Esophagus muscularis mucosa (tissue), 4 donors: ENCODE data around the gene HOXB8. TPM values are rescaled to one million over a fixed set of nuclear protein-coding genes. Genes with fewer than 3 reads are reported as not detected.

Source experiments
- DNase-seq: peaks from one replicate; pipeline ENCODE4 v3.0.0-alpha.2; 2017; ENCODE audit errors: extremely low spot score
- H3K27ac ChIP-seq, 4 donors: fragments of 200-600 bp; sonication (generic); replicated peaks in 1 of 4; 1 replicate in 3 of 4; 2 replicates in 1 of 4; pipeline ENCODE4 v1.5.1; 2016 to 2019; ENCODE audit warnings: mild to moderate bottlenecking in 1 of 4
- H3K27me3 ChIP-seq, 4 donors: fragments of 200-600 bp; sonication (generic); one replicate each; pipeline versions ENCODE4 v1.5.1 to v1.6.0; 2016 to 2019
- H3K36me3 ChIP-seq, 4 donors: fragments of 200-600 bp; sonication (generic); one replicate each; pipeline ENCODE4 v1.5.1; 2016 to 2019
- H3K4me1 ChIP-seq, 4 donors: fragments of 200-600 bp; sonication (generic); one replicate each; pipeline ENCODE4 v1.5.1; 2016 to 2019
- H3K4me3 ChIP-seq, 4 donors: fragments of 200-600 bp; sonication (generic); 1 replicate in 2 of 4; 2 replicates in 2 of 4; pipeline ENCODE4 v1.5.1; 2016 to 2019; ENCODE audit warnings: mild to moderate bottlenecking in 4 of 4, moderate library complexity in 1 of 4
- H3K9me3 ChIP-seq, 4 donors: fragments of 200-600 bp; sonication (generic); 1 replicate in 3 of 4; 2 replicates in 1 of 4; pipeline ENCODE4 v1.5.1; 2016 to 2019
- EP300 ChIP-seq: sonication (generic); formaldehyde crosslinking; IDR thresholded peaks from one replicate; pipeline ENCODE4 v1.6.1; 2017; ENCODE audit warnings: antibody characterized with exemption
- POLR2A ChIP-seq: fragments of 450-650 bp; IDR thresholded peaks from one replicate; pipeline ENCODE4 v1.6.1; 2017; ENCODE audit warnings: antibody characterized with exemption, moderate library complexity, mild to moderate bottlenecking, low read depth
- POLR2AphosphoS5 ChIP-seq, 2 donors: sonication (generic); formaldehyde crosslinking; IDR thresholded peaks; one replicate each; pipeline ENCODE4 v1.6.1; 2017; ENCODE audit warnings: antibody characterized with exemption in 2 of 2
- WGBS: methylation state at CpG from one replicate; pipeline ENCODE4 v1.1.5; 2018; 5-methylcytosine and 5-hydroxymethylcytosine counted together
- intact Hi-C: fragments of 100-400 bp; cut with DNase I; formaldehyde crosslinking; loops from one replicate; pipeline ENCODE4 v1.15.1; 2023
- total RNA-seq, 4 donors: library from RNA; depleted of rRNA; stranded (reverse); fragments of >200 nt; gene quantifications; one replicate each; pipeline versions ENCODE4 v1.1.0 to v1.2.1, GENCODE V29; 2016
- TF ChIP-seq, protein P1 (sequence below), 3 experiments: fragments of 200-600 bp in 2 of 3; fragments of 450-650 bp in 1 of 3; sonication (generic) in 2 of 3; IDR thresholded peaks; one replicate each; pipeline ENCODE4 v1.5.1; 2017 to 2019; ENCODE audit warnings: antibody characterized with exemption in 3 of 3, mild to moderate bottlenecking in 2 of 3, moderate library complexity in 1 of 3

HOXB8 gene
- total RNA-seq: not detected

DNA sequence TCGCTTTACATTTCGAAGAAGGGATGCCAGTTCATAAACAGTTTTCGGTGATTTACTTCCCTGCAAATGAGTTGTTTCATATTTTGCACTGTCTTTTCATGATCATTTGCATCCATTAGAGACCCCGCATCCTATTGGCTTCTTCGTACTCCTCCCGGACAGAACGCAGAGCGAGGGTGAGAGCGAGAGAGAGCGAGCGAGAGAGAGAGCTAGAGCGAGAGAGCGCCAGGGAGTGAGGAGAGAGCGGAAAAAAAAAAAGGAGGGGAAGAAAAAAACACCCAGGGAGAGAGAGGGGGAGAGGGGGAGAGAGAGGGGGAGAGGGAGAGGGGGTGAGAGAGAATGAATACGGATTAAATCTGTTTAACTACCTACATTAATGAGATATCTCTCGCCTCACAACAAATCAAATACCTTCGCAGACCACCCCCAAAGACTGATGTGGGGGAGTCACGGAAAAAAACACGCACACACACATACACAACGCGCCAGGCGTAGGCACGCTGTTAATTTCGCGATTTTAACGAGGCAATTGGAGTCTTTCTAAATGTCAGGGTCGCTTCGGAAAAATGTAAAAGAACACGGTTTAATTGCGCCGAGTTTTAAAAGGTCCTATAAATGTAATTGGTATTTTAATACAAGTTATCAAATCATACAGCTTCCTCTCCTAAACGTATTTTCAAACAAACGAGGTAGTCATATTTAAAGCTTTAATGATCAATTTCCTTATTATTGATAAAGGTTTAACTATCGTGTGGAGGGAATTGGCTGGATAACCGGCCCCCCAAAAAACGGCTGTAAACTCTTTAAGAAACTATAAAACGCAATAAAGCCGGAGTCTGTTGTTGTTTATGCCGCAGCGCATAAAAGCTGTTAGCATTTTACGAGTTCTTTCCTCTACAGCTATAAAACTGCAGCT lies at the start of gene HOXB8:
Gene HOXB8 (minus strand): TSS at position 246 of the 916 bp plus-strand sequence. CDS start 588 bp downstream, outside the sequence.
- peaks cover 45 to 70% (median 62%) of the 10 kb centered on the region in 4 donors for H3K4me1 ChIP-seq
- no peak for DNase-seq
- TF ChIP-seq POLR2A (no peak), EP300 (no peak)
- 12% methylated on average over 41 of the region's 41 CpGs for WGBS
- H3K27ac ChIP-seq: no peak within 1 kb of the TSS
- H3K36me3 ChIP-seq: no peaks in the 10 kb centered on the region
- intact Hi-C loops: loop anchor here (5.0 kb wide), 1 partner anchor 278 kb away; no protein-coding TSS in a partner anchor
- no peaks in the 10 kb centered on the region for H3K9me3 ChIP-seq
- peak within 1 kb of the TSS in 3 of 4 donors; percentile 6 to 37 (median 11) for H3K4me3 ChIP-seq
- H3K27me3 ChIP-seq: peaks cover 37 to 100% (median 94%) of the 10 kb centered on the region in 4 donors

DNA sequence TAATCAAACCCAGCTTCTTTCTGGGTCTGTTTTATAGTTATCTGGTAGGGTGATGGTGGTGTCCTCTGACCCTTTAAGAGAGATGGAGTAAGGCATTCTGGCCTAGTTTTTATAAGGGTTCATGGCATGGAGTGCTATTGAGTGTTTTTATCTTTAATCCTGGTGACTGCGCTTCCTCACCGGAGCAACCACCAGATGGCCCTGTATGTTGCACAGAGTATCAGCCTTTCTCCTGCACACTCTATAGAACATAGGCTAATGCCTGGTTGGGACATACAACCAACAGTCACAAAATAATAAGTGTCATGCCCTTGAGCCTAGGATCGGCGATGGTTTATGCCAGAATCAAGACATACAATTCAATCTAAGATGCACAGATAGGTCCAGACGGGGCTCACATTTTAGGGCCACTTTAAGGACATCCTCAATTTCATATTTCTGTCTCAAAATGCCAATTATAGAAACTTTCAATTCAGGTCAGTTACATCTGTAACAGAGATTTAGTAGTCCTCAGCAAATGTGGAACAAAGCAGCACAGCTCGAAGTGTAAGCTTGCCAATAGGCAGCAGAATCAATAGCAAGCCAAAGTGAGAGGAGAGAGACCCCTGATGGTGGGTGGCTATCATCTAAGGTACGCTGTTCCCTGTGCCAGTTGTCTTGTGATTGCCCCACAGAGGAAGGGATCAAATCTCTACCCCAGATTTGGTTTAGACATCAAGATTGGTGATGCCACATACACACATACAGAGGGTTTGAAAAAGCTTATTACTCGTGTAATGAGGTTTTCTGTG lies 48.2 kb upstream of the HOXB8 start:
- Histone ChIP-seq H3K4me1 (no peaks in the 10 kb centered on the region), H3K9me3 (no peaks in the 10 kb centered on the region), H3K27ac (no peak overlapping the region), H3K4me3 (no peak overlapping the region), H3K36me3 (no peaks in the 10 kb centered on the region), H3K27me3 (peaks cover 0 to 77% (median 5%) of the 10 kb centered on the region in 4 donors)
- intact Hi-C loops: no loop called here
- WGBS: 75% methylated on average over 8 of the region's 8 CpGs
- no peak for DNase-seq
- no peak for TF ChIP-seq POLR2AphosphoS5 (IDR thresholded peaks at IDR 0.05)
- TF ChIP-seq, protein P1, sequence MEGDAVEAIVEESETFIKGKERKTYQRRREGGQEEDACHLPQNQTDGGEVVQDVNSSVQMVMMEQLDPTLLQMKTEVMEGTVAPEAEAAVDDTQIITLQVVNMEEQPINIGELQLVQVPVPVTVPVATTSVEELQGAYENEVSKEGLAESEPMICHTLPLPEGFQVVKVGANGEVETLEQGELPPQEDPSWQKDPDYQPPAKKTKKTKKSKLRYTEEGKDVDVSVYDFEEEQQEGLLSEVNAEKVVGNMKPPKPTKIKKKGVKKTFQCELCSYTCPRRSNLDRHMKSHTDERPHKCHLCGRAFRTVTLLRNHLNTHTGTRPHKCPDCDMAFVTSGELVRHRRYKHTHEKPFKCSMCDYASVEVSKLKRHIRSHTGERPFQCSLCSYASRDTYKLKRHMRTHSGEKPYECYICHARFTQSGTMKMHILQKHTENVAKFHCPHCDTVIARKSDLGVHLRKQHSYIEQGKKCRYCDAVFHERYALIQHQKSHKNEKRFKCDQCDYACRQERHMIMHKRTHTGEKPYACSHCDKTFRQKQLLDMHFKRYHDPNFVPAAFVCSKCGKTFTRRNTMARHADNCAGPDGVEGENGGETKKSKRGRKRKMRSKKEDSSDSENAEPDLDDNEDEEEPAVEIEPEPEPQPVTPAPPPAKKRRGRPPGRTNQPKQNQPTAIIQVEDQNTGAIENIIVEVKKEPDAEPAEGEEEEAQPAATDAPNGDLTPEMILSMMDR (IDR thresholded peaks at IDR 0.05): no peak
- no peak for TF ChIP-seq POLR2A
- TF ChIP-seq EP300: no peak

DNA sequence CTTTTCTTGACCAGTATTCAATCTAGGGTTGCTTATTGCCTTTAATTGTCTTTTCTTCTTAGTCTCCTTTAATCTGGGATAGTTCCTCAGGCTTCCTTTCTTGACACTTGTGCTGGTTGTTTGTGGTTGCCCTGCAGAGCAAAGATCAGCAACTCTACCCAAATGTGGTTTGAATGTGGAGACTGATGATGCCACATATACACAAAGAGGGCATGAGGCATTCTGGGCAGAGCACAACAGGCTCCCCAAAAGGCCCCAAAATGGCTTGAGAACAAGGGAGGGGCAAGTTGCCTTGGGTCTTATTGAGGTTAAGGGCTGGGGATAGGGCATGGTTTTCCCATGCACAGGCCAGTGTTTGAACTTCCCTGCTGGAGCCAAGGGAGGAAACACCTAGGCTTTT lies 40.8 kb upstream of the HOXB8 start:
- no peak overlapping the region for H3K4me3 ChIP-seq
- peaks cover 0 to 39% (median 3%) of the 10 kb centered on the region in 4 donors for H3K27me3 ChIP-seq
- no peak for DNase-seq
- intact Hi-C loops: no loop called here
- H3K4me1 ChIP-seq: no peaks in the 10 kb centered on the region
- TF ChIP-seq, protein P1 (IDR thresholded peaks at IDR 0.05): no peak
- TF ChIP-seq POLR2AphosphoS5 (IDR thresholded peaks at IDR 0.05): no peak
- TF ChIP-seq POLR2A: no peak
- TF ChIP-seq EP300: no peak
- H3K27ac ChIP-seq: no peak overlapping the region
- no peaks in the 10 kb centered on the region for H3K9me3 ChIP-seq
- no peaks in the 10 kb centered on the region for H3K36me3 ChIP-seq

DNA sequence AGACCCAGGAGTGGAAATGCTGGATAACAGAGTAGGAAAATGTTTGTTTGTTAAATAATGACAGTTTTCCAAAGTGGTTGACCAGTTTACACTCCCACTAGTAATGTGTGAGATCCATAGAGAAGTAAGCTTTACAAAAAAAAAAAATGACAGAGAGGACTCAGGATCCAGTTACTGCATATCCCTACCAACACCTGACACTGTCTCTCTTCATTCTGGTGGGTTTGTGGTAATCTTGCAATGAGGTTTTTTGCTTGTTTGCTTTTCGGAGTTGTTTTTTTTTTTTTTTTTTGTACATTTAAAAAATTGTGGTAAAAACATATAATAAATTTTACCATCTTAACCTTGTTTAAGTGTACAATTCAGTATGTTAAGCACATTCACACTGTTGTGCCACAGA lies 34.6 kb upstream of the HOXB8 start:
- Histone ChIP-seq H3K27ac (no peak overlapping the region), H3K27me3 (peaks cover 0 to 88% (median 36%) of the 10 kb centered on the region in 4 donors), H3K4me3 (no peak overlapping the region), H3K4me1 (peaks cover 11 to 21% (median 19%) of the 10 kb centered on the region in 4 donors), H3K9me3 (no peaks in the 10 kb centered on the region), H3K36me3 (no peaks in the 10 kb centered on the region)
- no peak for DNase-seq
- TF ChIP-seq, protein P1 (IDR thresholded peaks at IDR 0.05): no peak
- TF ChIP-seq POLR2A: no peak
- TF ChIP-seq EP300: no peak
- no peak for TF ChIP-seq POLR2AphosphoS5 (IDR thresholded peaks at IDR 0.05)
- intact Hi-C loops: no loop called here
- 70% methylated on average over 1 of the region's 1 CpG for WGBS

DNA sequence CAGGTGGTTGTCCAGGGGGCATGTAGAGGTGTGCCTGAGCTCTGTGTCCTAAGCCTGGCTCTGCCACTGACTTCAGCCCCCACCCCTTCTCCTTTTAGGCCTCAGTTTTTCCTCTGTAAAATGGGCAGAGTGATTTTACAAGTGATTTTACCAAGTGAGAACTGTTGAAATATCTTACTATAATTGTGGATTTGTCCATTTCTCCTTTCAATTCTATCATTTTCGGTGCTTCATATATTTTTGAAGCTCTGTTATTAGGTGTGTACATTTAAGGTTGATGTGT lies 32.8 kb upstream of the HOXB8 start:
- H3K4me3 ChIP-seq: peak overlapping the region in 2 of 4 donors; percentile 47 to 49
- TF ChIP-seq POLR2A (no peak), EP300 (no peak), POLR2AphosphoS5 (IDR thresholded peaks at IDR 0.05) (no peak)
- TF ChIP-seq, protein P1 (IDR thresholded peaks at IDR 0.05): no peak
- DNase-seq: no peak
- H3K27ac ChIP-seq: no peak overlapping the region
- H3K9me3 ChIP-seq: no peaks in the 10 kb centered on the region
- peaks cover 0 to 97% (median 50%) of the 10 kb centered on the region in 4 donors for H3K27me3 ChIP-seq
- WGBS: 59% methylated on average over 1 of the region's 1 CpG
- H3K36me3 ChIP-seq: no peaks in the 10 kb centered on the region
- peaks cover 11 to 21% (median 19%) of the 10 kb centered on the region in 4 donors for H3K4me1 ChIP-seq
- intact Hi-C loops: no loop called here
